ENCODE measurements around the gene RGSL1.

GRCh38 chr1:182564406-182565004 is 114.6 kb downstream of the RGSL1 start:
- TF ChIP-seq CTCF (IDR thresholded peaks at IDR 0.05) (no peak), POLR2A (IDR thresholded peaks at IDR 0.05) (no peak)
